ENCODE data around the gene INHBC. TPM values are rescaled to one million over a fixed set of nuclear protein-coding genes. Genes with fewer than 3 reads are reported as not detected.

INHBC gene
- total RNA-seq, 1 experiment from 2014 or later: 0.20 TPM

- Histone ChIP-seq H4K20me1 (ENCODE audit: insufficient read depth) (no peaks in the 10 kb centered on the region), H3K4me2 (ENCODE audit: low read length) (no peak overlapping the region), H3K9me2 (ENCODE audit: insufficient read depth) (no peaks in the 10 kb centered on the region), H3K4me1 (ENCODE audit: control insufficient read depth in 1 of 2, insufficient read depth in 2 of 2, low read length in 2 of 2) (peaks cover 0 to 16% of the 10 kb centered on the region in 2 experiments; a peak in 2 of 4 replicates), H3K4me3 (replicated peaks in 1 of 2; ENCODE audit: low read depth in 1 of 2, low read length in 2 of 2) (no peak overlapping the region), H3K36me3 (ENCODE audit: control insufficient read depth in 1 of 2, insufficient read depth in 2 of 2, low read length in 2 of 2) (no peaks in the 10 kb centered on the region), H3K79me2 (ENCODE audit: insufficient read depth, low read length) (no peaks in the 10 kb centered on the region), H3K9me3 (ENCODE audit: control insufficient read depth in 1 of 2, insufficient read depth in 1 of 2, low read depth in 1 of 2, low read length in 2 of 2) (no peaks in the 10 kb centered on the region), H3K27me3 (ENCODE audit: insufficient read depth, low read length) (peaks cover 24% of the 10 kb centered on the region), H3K27ac (ENCODE audit: low read depth, low read length) (no peak overlapping the region), H3K9ac (ENCODE audit: low read length) (no peak overlapping the region), H2AFZ (ENCODE audit: low read depth, low read length, poor library complexity, severe bottlenecking) (no peak overlapping the region)
- ChIA-PET POLR2A (no interaction called here), CTCF (interaction anchor here (1.1 kb wide), 2 partner anchors 17 to 21 kb away, joined by 3 read pairs; partner anchors contain the start of genes GLI1 and INHBE), RAD21 (ENCODE audit: low non-redundant PET in 1 of 2, low total read pairs in 2 of 2, uncharacterized antibody in 2 of 2, unreplicated experiment in 2 of 2) (no interaction called here)
- no peak for TF ChIP-seq POLR2A (IDR thresholded peaks at IDR 0.05; ENCODE audit: borderline replicate concordance, extremely low read depth, insufficient read depth, insufficient read length)
- TF ChIP-seq CTCF (IDR thresholded peaks at IDR 0.05 in 2 of 3, conservative IDR thresholded peaks at IDR 0.05 in 1 of 3; ENCODE audit: borderline replicate concordance in 1 of 3, insufficient read depth in 1 of 3, low read depth in 2 of 3, low read length in 2 of 3): peak in 2 of 3 experiments; percentile 4 to 31; a peak in 2 of 6 replicates
- DNase-seq (ENCODE audit: low read depth, low spot score) (no peak), ATAC-seq (no peak)
- intact Hi-C loops (cut with micrococcal nuclease): no loop called here
- no TSS peak for BruUV-seq (replicated peaks)
Measured at GRCh38 chr12:57476162-57476992, 41.8 kb downstream of the INHBC start.

DNA sequence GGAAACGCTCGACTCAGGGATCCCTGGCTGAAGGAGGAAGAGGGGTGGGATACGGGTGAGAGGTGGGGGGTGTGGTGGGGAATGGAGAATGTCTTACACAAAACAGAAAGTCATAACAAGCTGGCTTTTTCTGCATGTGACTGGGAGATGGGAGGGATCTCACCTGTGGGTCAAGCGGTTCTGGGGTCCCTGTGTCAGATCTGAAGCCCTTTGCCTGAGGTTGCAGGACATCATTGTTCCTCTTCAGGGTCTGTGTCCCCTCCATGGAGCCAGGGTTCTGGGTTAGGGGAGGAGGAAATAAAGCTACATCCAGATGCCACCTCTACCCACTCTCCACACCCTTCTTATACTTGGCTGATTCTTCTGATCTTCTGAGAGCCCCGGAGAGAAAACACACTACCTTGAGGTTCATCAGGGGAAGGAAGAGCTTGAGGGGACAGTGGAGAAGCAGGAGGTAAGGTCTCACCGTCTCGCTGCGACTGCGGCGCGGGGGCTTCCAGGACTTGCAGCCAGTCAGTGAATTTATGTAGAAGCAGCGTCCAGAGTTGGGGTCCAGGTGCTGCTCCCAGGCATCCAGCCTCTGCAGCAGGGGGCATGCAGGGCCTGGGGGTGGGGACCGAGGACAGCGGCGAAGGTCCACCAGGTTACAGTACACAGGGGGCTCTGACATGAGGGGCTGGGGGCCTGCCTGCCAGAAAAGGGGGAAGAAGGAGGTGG, 42.6 kb downstream of the INHBC start:
- POLR2A ChIA-PET: no interaction called here
- intact Hi-C loops (cut with micrococcal nuclease): no loop called here
- Histone ChIP-seq H3K4me1 (ENCODE audit: control insufficient read depth in 1 of 2, insufficient read depth in 2 of 2, low read length in 2 of 2) (peaks cover 0 to 16% of the 10 kb centered on the region in 2 experiments; a peak in 2 of 4 replicates), H2AFZ (ENCODE audit: low read depth, low read length, poor library complexity, severe bottlenecking) (no peak overlapping the region), H3K79me2 (ENCODE audit: insufficient read depth, low read length) (no peaks in the 10 kb centered on the region), H3K9ac (ENCODE audit: low read length) (no peak overlapping the region), H3K9me3 (ENCODE audit: control insufficient read depth in 1 of 2, insufficient read depth in 1 of 2, low read depth in 1 of 2, low read length in 2 of 2) (no peaks in the 10 kb centered on the region), H3K4me2 (ENCODE audit: low read length) (no peak overlapping the region), H3K4me3 (replicated peaks in 1 of 2; ENCODE audit: low read depth in 1 of 2, low read length in 2 of 2) (no peak overlapping the region), H4K20me1 (ENCODE audit: insufficient read depth) (no peaks in the 10 kb centered on the region), H3K9me2 (ENCODE audit: insufficient read depth) (no peaks in the 10 kb centered on the region), H3K27me3 (ENCODE audit: insufficient read depth, low read length) (peaks cover 27% of the 10 kb centered on the region), H3K27ac (ENCODE audit: low read depth, low read length) (no peak overlapping the region), H3K36me3 (ENCODE audit: control insufficient read depth in 1 of 2, insufficient read depth in 2 of 2, low read length in 2 of 2) (no peaks in the 10 kb centered on the region)
- no peak for DNase-seq (ENCODE audit: low read depth, low spot score)
- RAD21 ChIA-PET (ENCODE audit: low non-redundant PET in 1 of 2, low total read pairs in 2 of 2, uncharacterized antibody in 2 of 2, unreplicated experiment in 2 of 2): no interaction called here
- CTCF ChIA-PET: interaction anchor here (1.1 kb wide), 2 partner anchors 18 to 22 kb away, joined by 3 read pairs; partner anchors contain the start of genes GLI1 and INHBE
- no TSS peak for BruUV-seq (replicated peaks)
- ATAC-seq: no peak
- TF ChIP-seq CBX3 (IDR thresholded peaks at IDR 0.05; ENCODE audit: low read depth) (no peak), MAX (IDR thresholded peaks at IDR 0.05) (no peak), JUND (IDR thresholded peaks at IDR 0.05) (no peak), POLR2A (IDR thresholded peaks at IDR 0.05; ENCODE audit: borderline replicate concordance, extremely low read depth, insufficient read depth, insufficient read length) (no peak), CTCF (IDR thresholded peaks at IDR 0.05 in 2 of 3, conservative IDR thresholded peaks at IDR 0.05 in 1 of 3; ENCODE audit: borderline replicate concordance in 1 of 3, insufficient read depth in 1 of 3, low read depth in 2 of 3, low read length in 2 of 3) (no peak), EZH2 (IDR thresholded peaks at IDR 0.05) (no peak), SP1 (IDR thresholded peaks at IDR 0.05; ENCODE audit: low read depth) (no peak), SRF (IDR thresholded peaks at IDR 0.05; ENCODE audit: low read depth) (no peak), ATF3 (IDR thresholded peaks at IDR 0.05) (no peak)
